ENCODE measurements around the gene PDZD2. TPM values are rescaled to one million over a fixed set of nuclear protein-coding genes. Genes with fewer than 3 reads are reported as not detected.

PDZD2 gene
- total RNA-seq, 8 experiments from 2014 or later: 1.6 to 6.9 (median 3.2) TPM

DNA sequence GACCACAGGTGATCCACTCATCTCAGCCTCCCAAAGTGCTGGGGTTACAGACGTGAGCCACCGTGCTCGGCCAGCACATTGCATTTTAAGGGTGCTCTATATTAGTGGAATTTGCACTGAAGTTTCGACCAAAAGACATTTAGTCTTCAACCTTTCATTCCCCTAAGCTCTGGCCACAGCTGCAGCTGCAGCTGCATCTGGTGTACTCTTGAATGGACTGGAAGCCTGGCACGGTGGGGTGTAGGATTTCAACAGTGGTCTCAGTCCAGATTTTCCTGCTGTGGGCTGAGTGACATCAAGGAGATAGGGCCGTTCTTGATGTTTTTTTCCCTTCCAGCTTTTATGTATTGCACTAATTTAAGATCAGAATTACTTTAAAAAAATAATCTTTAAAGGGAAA, 255.2 kb downstream of the PDZD2 start:
- in situ Hi-C loops (cut with MboI; ENCODE audit: low pct_unique_long_range_greater_than_20kb in 2 of 9, low sequenced_read_pairs in 9 of 9, unreplicated experiment in 9 of 9): no loop called here
- no peak for ATAC-seq (replicated peaks in 6 of 8)
- 17 to 100% (median 58%) methylated on average over 1 to 6 of the region's 6 CpGs; no CpG with 5 or more reads in 3 of the 10 experiments for WGBS, 10 experiments
- Histone ChIP-seq H3K27ac (no peak overlapping the region), H3K4me1 (replicated peaks in 1 of 2) (peaks cover 5 to 12% of the 10 kb centered on the region in 2 donors), H3K4me3 (no peak overlapping the region)

DNA sequence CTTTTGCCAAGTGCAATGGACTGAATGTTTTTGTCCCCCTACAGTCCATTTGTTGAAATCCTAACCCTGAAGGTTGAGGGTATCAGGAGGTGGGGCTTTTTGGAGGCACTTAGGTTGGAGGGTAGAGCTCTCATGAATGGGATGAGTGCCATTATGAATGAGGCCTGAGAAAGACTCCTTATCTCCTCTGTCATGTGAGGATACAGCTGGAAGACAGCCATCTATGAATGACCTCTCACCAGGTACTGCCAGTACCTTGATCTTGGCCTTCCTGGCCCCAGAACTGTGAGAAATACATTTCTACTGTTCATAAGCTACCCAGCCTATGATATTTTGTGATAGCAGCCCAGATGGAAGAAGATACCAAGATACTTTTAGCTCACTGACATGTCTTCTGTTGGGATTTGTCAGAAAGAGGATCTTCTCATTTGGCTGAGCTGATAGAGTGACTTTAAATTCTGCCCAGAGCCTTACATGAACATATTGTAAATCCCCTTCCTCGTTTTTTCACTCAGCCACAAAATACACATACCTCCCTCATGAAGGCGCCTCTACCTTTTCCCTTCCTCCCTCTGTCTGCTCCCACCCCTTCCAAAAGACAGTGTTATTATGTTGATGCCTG, 256.4 kb downstream of the PDZD2 start:
- no peak overlapping the region for H3K4me3 ChIP-seq
- ATAC-seq (replicated peaks in 6 of 8): no peak
- in situ Hi-C loops (cut with MboI; ENCODE audit: low pct_unique_long_range_greater_than_20kb in 2 of 9, low sequenced_read_pairs in 9 of 9, unreplicated experiment in 9 of 9): no loop called here
- WGBS, 10 experiments: 0 to 88% (median 43%) methylated on average over 1 to 2 of the region's 2 CpGs; no CpG with 5 or more reads in 5 of the 10 experiments
- H3K27ac ChIP-seq: no peak overlapping the region
- peaks cover 0 to 1% of the 10 kb centered on the region in 2 donors for H3K4me1 ChIP-seq (replicated peaks in 1 of 2)

GRCh38 chr5:31898036-31898632, 259.2 kb downstream of the PDZD2 start:
- no peak overlapping the region for H3K4me3 ChIP-seq
- peak in 1 of 8 experiments; percentile 67 for ATAC-seq (replicated peaks in 6 of 8)
- no peak overlapping the region for H3K27ac ChIP-seq
- H3K4me1 ChIP-seq (replicated peaks in 1 of 2): no peaks in the 10 kb centered on the region
- WGBS, 10 experiments: 17 to 56% (median 33%) methylated on average over 1 to 5 of the region's 6 CpGs; no CpG with 5 or more reads in 1 of the 10 experiments
- in situ Hi-C loops (cut with MboI; ENCODE audit: low pct_unique_long_range_greater_than_20kb in 2 of 9, low sequenced_read_pairs in 9 of 9, unreplicated experiment in 9 of 9): no loop called here

GRCh38 chr5:31900296-31900865, 261.4 kb downstream of the PDZD2 start:
- Histone ChIP-seq H3K27ac (no peak overlapping the region), H3K4me1 (replicated peaks in 1 of 2) (no peaks in the 10 kb centered on the region), H3K4me3 (no peak overlapping the region)
- WGBS, 10 experiments: 30 to 91% (median 79%) methylated on average over 2 to 5 of the region's 5 CpGs; no CpG with 5 or more reads in 2 of the 10 experiments
- in situ Hi-C loops (cut with MboI; ENCODE audit: low pct_unique_long_range_greater_than_20kb in 2 of 9, low sequenced_read_pairs in 9 of 9, unreplicated experiment in 9 of 9): no loop called here
- no peak for ATAC-seq (replicated peaks in 6 of 8)

- no peak overlapping the region for H3K27ac ChIP-seq
- no peaks in the 10 kb centered on the region for H3K4me1 ChIP-seq (replicated peaks in 1 of 2)
- no peak for ATAC-seq (replicated peaks in 6 of 8)
- no peak overlapping the region for H3K4me3 ChIP-seq
- in situ Hi-C loops (cut with MboI; ENCODE audit: low pct_unique_long_range_greater_than_20kb in 2 of 9, low sequenced_read_pairs in 9 of 9, unreplicated experiment in 9 of 9): no loop called here
- 25 to 92% (median 78%) methylated on average over 4 to 8 of the region's 8 CpGs for WGBS, 10 experiments
These were observed 263.0 kb downstream of the PDZD2 start for GRCh38 chr5:31901807-31902530.

GRCh38 chr5:31908396-31908795, 269.5 kb downstream of the PDZD2 start:
- Histone ChIP-seq H3K27ac (no peak overlapping the region), H3K4me1 (replicated peaks in 1 of 2) (no peaks in the 10 kb centered on the region), H3K4me3 (no peak overlapping the region)
- 86 to 100% (median 95%) methylated on average over 1 to 14 of the region's 14 CpGs; no CpG with 5 or more reads in 3 of the 10 experiments for WGBS, 10 experiments
- in situ Hi-C loops (cut with MboI; ENCODE audit: low pct_unique_long_range_greater_than_20kb in 2 of 9, low sequenced_read_pairs in 9 of 9, unreplicated experiment in 9 of 9): no loop called here
- no peak for ATAC-seq (replicated peaks in 6 of 8)

- H3K4me3 ChIP-seq: no peak overlapping the region
- ATAC-seq (replicated peaks in 6 of 8): no peak
- no peak overlapping the region for H3K27ac ChIP-seq
- in situ Hi-C loops (cut with MboI; ENCODE audit: low pct_unique_long_range_greater_than_20kb in 2 of 9, low sequenced_read_pairs in 9 of 9, unreplicated experiment in 9 of 9): no loop called here
- 39 to 90% (median 79%) methylated on average over 1 to 3 of the region's 3 CpGs for WGBS, 10 experiments
- H3K4me1 ChIP-seq (replicated peaks in 1 of 2): no peaks in the 10 kb centered on the region
These were observed 270.1 kb downstream of the PDZD2 start for GRCh38 chr5:31909073-31909472.

DNA sequence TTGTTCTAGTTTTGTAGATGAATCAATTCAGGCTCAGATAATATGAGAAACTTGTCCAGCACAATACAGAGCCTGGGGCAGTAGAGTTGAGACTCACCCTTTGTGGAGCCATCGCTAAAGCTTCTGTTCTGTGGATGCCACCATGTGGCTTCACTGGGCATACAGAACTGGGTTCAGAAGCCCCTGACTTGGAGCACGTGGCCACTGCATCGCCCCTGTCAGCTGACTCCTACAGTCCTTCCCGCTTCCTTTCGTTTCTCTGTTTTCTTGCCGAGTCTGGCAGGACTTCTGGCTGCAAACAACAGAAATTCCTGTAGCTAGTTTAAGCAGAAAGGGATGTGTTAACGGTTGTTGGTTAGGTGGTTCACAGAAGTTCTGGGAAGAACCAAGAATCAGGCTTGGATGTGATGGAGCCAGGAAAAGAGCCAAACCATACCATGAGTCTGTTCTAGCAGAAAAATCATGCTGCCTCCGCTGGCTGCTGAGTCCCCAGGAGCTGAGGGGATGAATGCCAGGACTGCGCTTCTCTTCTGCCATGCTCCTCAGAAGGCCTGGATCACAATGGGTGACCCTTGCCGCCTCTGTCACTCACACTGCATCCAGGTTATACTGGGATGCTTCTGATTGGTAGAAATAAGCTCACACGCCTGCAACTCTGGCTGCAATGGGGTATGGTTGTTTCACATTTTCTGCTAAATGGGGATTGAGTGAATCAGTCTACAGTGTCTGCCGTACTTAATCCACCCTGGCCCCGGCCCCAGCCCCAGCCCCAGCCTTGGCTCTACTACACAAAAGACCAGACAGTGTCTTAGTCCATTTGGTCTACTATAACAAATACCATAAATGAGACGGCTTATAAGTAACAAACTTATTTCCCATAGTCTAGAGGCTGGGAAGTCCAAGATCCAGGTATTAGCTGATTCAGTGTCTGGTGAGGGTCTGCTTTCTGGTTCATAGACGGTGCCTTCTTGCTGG, 272.6 kb downstream of the PDZD2 start:
- Histone ChIP-seq H3K4me3 (no peak overlapping the region), H3K4me1 (replicated peaks in 1 of 2) (no peaks in the 10 kb centered on the region), H3K27ac (no peak overlapping the region)
- ATAC-seq (replicated peaks in 6 of 8): no peak
- WGBS, 10 experiments: 30 to 100% (median 80%) methylated on average over 2 to 5 of the region's 15 CpGs; no CpG with 5 or more reads in 2 of the 10 experiments
- in situ Hi-C loops (cut with MboI; ENCODE audit: low pct_unique_long_range_greater_than_20kb in 2 of 9, low sequenced_read_pairs in 9 of 9, unreplicated experiment in 9 of 9): no loop called here

DNA sequence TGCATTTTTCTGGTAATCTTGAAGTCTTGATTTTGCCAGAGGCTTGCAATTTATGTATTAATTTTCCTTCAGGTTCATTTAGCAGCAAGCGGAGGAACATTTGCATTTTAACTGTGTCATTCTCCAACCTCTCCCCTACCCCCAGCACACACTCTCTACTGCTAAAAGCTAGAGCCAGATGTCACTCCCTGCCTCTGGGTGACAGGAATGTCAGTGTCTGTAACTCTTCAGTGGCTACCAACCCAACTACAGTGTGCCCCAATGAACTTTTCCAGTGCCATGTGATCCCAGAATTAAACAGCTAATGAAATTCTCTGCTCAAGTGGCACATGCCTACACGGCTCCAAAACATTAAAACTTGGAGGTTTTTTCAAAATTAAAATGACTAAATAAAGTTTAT, 274.9 kb downstream of the PDZD2 start:
- Histone ChIP-seq H3K4me1 (replicated peaks in 1 of 2) (no peaks in the 10 kb centered on the region), H3K4me3 (no peak overlapping the region), H3K27ac (no peak overlapping the region)
- ATAC-seq (replicated peaks in 6 of 8): peak in 4 of 8 experiments; percentile 36 to 81 (median 72)
- in situ Hi-C loops (cut with MboI; ENCODE audit: low pct_unique_long_range_greater_than_20kb in 2 of 9, low sequenced_read_pairs in 9 of 9, unreplicated experiment in 9 of 9): no loop called here
- WGBS, 10 experiments: 0 to 100% (median 52%) methylated on average over 1 to 2 of the region's 2 CpGs; no CpG with 5 or more reads in 2 of the 10 experiments

GRCh38 chr5:31916327-31916726, 277.4 kb downstream of the PDZD2 start:
- Histone ChIP-seq H3K4me3 (no peak overlapping the region), H3K4me1 (replicated peaks in 1 of 2) (no peaks in the 10 kb centered on the region), H3K27ac (no peak overlapping the region)
- ATAC-seq (replicated peaks in 6 of 8): no peak
- WGBS, 10 experiments: 76 to 100% (median 88%) methylated on average over 1 to 7 of the region's 8 CpGs; no CpG with 5 or more reads in 5 of the 10 experiments
- in situ Hi-C loops (cut with MboI; ENCODE audit: low pct_unique_long_range_greater_than_20kb in 2 of 9, low sequenced_read_pairs in 9 of 9, unreplicated experiment in 9 of 9): no loop called here

DNA sequence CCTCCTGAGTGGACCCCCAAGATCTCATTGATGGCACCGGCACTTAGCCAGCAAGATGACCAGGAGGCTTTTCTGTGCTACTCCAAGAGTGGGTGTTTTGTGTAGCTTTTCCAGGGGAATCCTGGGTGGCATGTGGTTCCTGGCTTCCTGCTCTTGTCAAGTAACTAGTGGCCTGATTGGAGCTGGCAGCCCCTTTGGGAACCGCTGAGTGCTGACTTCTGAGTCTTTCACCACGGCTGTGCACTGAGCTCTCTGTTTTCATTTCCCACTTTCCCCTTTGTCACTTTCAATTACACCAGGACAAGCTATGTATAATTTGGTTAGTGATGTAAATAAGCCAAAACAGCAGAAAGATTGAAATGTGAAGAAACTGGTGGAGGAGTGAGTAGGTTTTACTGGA, 279.8 kb downstream of the PDZD2 start:
- 20 to 77% (median 67%) methylated on average over 1 to 3 of the region's 3 CpGs; no CpG with 5 or more reads in 5 of the 10 experiments for WGBS, 10 experiments
- Histone ChIP-seq H3K4me1 (replicated peaks in 1 of 2) (no peaks in the 10 kb centered on the region), H3K4me3 (no peak overlapping the region), H3K27ac (no peak overlapping the region)
- in situ Hi-C loops (cut with MboI; ENCODE audit: low pct_unique_long_range_greater_than_20kb in 2 of 9, low sequenced_read_pairs in 9 of 9, unreplicated experiment in 9 of 9): no loop called here
- ATAC-seq (replicated peaks in 6 of 8): no peak

GRCh38 chr5:31921852-31922305, 282.9 kb downstream of the PDZD2 start:
- Histone ChIP-seq H3K27ac (no peak overlapping the region), H3K4me1 (replicated peaks in 1 of 2) (no peaks in the 10 kb centered on the region), H3K4me3 (no peak overlapping the region)
- in situ Hi-C loops (cut with MboI; ENCODE audit: low pct_unique_long_range_greater_than_20kb in 2 of 9, low sequenced_read_pairs in 9 of 9, unreplicated experiment in 9 of 9): no loop called here
- no peak for ATAC-seq (replicated peaks in 6 of 8)
- WGBS, 10 experiments: 0 to 100% (median 90%) methylated on average over 1 to 3 of the region's 3 CpGs; no CpG with 5 or more reads in 1 of the 10 experiments

All from motor neuron (in vitro differentiated cells).